Large intestine (tissue), 3 donors: ENCODE measurements around the gene PCAT6. TPM values are rescaled to one million over a fixed set of nuclear protein-coding genes. Genes with fewer than 3 reads are reported as not detected.
A peak's percentile ranks its signal among the peaks of the same experiment; 100 is the strongest.

Experiments
- DNase-seq, 2 donors: peaks; one replicate each; pipeline versions ENCODE4 v3.0.0 to v3.0.0-alpha.2; 2013
- H3K27ac ChIP-seq: one replicate; pipeline ENCODE4 v1.5.1; 2013; ENCODE audit warnings: low read length
- H3K27me3 ChIP-seq: 2 replicates; pipeline ENCODE4 v1.6.1; 2013; ENCODE audit warnings: low read length; ENCODE audit not compliant: control insufficient read depth, insufficient read depth
- H3K36me3 ChIP-seq: 2 replicates; pipeline ENCODE4 v1.6.1; 2013; ENCODE audit warnings: low read length; ENCODE audit not compliant: control insufficient read depth, insufficient read depth
- H3K4me1 ChIP-seq: one replicate; pipeline ENCODE4 v1.6.1; 2013; ENCODE audit warnings: low read length; ENCODE audit not compliant: control insufficient read depth, insufficient read depth
- H3K4me3 ChIP-seq: one replicate; pipeline ENCODE4 v1.5.1; 2013; ENCODE audit warnings: low read length
- H3K9me3 ChIP-seq: one replicate; pipeline ENCODE4 v1.6.1; 2013; ENCODE audit warnings: mild to moderate bottlenecking, low read depth, low read length, moderate library complexity; ENCODE audit not compliant: control insufficient read depth
- WGBS: methylation state at CpG from one replicate; pipeline ENCODE4 v1.1.5; 2013; ENCODE audit warnings: low lambda C conversion rate; ENCODE audit not compliant: insufficient coverage; 5-methylcytosine and 5-hydroxymethylcytosine counted together
- polyA plus RNA-seq: library from polyadenylated mRNA; unstranded; fragments of 120-200 nt; gene quantifications from one replicate; pipeline ENCODE4 v1.2.1, GENCODE V29; 2013

PCAT6 gene
- polyA plus RNA-seq, 1 donor = 2.1 TPM

DNA sequence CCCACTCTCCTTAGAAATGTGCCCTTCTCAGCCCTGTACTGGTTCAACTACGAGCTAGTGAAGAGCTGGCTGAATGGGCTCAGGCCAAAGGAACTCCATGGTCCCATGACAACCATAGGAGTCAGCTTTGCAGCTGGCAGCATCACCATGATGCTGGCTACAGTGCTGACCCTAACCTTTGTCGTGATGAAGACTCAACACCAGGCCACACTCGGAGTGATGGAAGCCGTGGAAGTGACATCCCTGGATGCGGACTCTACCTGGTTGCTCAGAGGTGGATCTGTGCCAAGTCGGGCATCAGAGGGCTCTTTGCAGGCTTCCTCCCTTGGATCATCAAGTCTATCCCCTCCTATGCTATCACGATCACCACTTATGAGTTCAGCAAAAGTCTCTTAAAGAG lies 14.1 kb upstream of the PCAT6 start:
- Histone ChIP-seq H3K36me3 (peaks cover 4% of the 10 kb centered on the region), H3K4me1 (no peaks in the 10 kb centered on the region), H3K9me3 (no peaks in the 10 kb centered on the region), H3K4me3 (no peak overlapping the region), H3K27ac (no peak overlapping the region), H3K27me3 (no peaks in the 10 kb centered on the region)
- DNase-seq = no peak
- no CpG with 5 or more reads among the region's 7 CpGs for WGBS

DNA sequence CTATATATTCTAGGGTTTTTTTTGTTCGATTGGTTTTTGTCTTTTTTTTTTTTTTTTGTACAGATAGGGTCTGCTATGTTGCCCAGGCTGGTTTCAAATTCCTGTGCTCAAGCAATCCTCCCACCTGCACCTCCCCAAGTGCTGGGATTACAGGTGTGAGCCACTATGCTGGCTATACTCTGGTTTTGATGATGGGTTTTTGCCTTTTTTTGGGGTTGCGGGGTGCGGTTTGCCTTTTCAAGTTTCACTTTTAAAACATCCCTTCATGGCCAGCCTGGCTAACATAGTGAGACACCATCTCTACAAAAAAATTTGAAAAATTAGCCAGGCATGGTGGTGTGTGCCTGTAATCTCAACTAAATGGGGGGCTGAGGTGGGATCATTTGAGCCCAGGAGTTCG lies 12.5 kb upstream of the PCAT6 start:
- H3K27me3 ChIP-seq = no peaks in the 10 kb centered on the region
- WGBS = 100% methylated on average over 1 of the region's 4 CpGs
- no peak overlapping the region for H3K27ac ChIP-seq
- H3K4me3 ChIP-seq = no peak overlapping the region
- no peaks in the 10 kb centered on the region for H3K9me3 ChIP-seq
- DNase-seq = no peak
- H3K4me1 ChIP-seq = no peaks in the 10 kb centered on the region
- peaks cover 4% of the 10 kb centered on the region for H3K36me3 ChIP-seq

DNA sequence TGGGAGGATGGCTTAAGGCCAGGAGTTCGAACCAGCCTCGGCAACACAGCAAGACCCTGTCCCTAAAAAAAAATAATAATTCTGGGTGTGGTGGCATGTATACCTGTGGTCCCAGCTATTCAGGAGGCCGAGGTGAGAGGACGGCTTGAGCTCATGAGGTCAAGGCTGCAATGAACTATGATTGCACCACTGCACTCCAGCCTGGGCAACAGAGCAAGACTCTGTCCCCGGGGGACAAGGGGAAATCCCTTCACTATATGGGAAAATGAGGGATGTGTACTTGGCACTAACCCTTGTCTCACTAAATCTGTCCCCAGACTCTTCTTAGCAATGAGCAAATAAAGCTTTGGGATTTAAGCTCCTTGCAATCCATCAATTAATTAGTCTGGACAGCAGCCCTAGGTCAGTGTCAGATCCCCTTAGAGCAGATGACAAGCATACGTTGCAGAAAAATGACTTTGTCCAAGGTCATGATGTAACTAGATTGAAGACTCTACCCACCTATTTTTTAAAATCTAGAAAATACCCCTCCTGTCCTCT lies 11.9 kb upstream of the PCAT6 start:
- Histone ChIP-seq H3K9me3 (no peaks in the 10 kb centered on the region), H3K4me1 (no peaks in the 10 kb centered on the region), H3K27me3 (no peaks in the 10 kb centered on the region), H3K36me3 (peaks cover 4% of the 10 kb centered on the region), H3K4me3 (no peak overlapping the region), H3K27ac (no peak overlapping the region)
- no peak for DNase-seq
- WGBS = no CpG with 5 or more reads among the region's 6 CpGs

DNA sequence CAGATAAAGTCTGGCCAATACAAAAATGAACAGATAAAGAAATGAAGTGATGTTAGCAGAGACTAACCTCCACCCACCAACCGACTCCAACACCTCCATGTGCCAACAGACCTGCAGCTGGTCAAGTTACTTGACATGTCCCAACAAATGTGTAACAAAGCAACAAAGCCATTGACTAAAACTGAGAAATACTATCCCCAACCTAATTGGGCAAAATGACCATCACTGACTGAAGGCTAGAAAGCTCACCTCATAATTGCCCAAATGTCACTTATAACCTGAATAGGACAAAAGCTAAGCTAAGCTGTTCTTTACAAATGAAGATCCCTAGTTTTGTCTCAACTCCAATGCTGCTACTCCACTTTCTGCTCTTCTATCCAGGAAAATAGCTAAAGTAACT lies 10.0 kb upstream of the PCAT6 start:
- no peak overlapping the region for H3K4me3 ChIP-seq
- H3K36me3 ChIP-seq = peaks cover 4% of the 10 kb centered on the region
- H3K27me3 ChIP-seq = no peaks in the 10 kb centered on the region
- no peaks in the 10 kb centered on the region for H3K4me1 ChIP-seq
- no peak for DNase-seq
- no peak overlapping the region for H3K27ac ChIP-seq
- no peaks in the 10 kb centered on the region for H3K9me3 ChIP-seq
- WGBS = no CpG with 5 or more reads among the region's 1 CpG

DNA sequence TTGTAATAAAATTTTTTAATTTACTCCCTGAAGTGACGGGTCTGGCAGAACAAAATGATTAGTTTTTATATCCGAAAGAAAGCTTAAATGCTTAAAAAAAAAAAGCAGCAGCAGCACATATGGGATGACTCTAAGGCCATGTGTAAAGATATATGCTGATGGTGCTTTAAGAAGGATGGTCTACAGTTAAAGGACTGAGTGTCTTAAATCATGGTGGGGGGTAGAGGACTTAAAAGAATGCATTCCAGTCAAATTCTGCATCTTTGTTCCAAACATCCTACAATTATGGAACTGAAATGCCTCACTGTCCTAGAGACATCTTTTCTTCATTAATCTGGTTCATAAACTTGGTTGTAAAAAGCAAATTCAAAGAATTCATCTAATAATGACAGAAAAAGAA lies 9.6 kb upstream of the PCAT6 start:
- no peak for DNase-seq
- Histone ChIP-seq H3K4me3 (no peak overlapping the region), H3K36me3 (peaks cover 4% of the 10 kb centered on the region), H3K27me3 (no peaks in the 10 kb centered on the region), H3K4me1 (no peaks in the 10 kb centered on the region), H3K27ac (no peak overlapping the region), H3K9me3 (no peaks in the 10 kb centered on the region)
- WGBS = 92% methylated on average over 2 of the region's 2 CpGs

DNA sequence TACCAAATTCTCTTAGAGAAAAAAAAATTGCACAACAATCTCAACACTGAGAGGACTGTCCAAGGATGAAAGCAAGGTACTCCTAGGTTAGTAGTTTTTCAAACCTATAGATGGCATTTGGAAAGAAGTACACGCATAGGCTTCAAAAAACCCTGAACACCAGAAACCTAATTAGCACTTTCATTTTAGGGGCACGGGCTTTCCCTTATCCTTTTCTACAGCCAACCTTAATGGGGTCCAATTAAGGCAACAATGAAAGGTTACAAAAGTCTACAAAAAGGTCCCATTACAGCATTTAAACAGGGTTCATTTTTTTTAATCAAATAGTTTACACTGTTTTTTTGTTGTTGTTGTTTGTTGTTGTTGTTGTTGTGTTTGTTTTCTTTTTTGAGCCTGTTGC lies 8.7 kb upstream of the PCAT6 start:
- no peaks in the 10 kb centered on the region for H3K4me1 ChIP-seq
- H3K27me3 ChIP-seq = no peaks in the 10 kb centered on the region
- no CpG with 5 or more reads among the region's 2 CpGs for WGBS
- H3K4me3 ChIP-seq = no peak overlapping the region
- H3K36me3 ChIP-seq = peaks cover 4% of the 10 kb centered on the region
- no peak overlapping the region for H3K27ac ChIP-seq
- no peak for DNase-seq
- H3K9me3 ChIP-seq = no peaks in the 10 kb centered on the region

DNA sequence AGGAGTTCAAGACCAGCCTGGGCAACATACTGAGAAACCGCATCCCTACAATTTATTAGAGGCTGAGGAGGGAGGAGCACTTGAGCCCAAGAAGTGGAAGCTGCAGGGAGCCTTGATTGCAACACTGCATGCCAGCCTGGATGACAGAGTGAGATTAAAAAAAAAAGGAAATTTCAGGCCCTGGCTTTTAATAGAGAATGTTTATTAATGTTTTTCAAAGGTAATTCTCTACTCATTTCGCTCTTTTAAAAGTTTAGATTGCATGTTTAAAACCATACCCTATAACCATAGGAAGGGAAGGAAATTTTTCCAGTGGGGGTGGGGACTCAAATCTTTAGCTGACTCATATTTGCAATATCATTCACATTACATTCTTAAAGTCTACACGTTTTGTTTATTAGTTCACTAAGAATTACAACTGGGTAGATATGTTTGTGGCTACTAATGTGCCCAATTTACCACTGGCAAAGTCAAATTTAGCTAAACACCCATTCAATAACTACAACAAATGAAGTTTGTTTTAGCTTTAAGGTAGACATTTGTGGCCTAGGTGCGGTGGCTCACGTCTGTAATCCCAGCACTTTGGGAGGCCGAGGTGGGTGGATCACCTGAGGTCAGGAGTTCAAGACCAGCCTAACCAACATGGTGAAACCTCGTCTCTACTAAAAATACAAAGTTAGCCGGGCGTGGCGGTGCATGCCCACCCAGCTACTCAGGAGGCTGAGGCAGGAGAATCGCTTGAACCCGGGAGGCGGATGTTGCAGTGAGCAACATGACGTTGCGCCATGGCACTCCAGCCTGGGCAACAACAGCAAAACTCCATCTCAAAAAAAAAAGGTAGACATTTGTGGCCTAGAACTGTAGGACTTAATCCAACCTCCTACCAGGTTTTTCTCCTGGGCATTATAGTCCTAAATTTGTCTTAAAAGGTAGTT lies 7.5 kb upstream of the PCAT6 start:
- Histone ChIP-seq H3K9me3 (no peaks in the 10 kb centered on the region), H3K4me1 (no peaks in the 10 kb centered on the region)

DNA sequence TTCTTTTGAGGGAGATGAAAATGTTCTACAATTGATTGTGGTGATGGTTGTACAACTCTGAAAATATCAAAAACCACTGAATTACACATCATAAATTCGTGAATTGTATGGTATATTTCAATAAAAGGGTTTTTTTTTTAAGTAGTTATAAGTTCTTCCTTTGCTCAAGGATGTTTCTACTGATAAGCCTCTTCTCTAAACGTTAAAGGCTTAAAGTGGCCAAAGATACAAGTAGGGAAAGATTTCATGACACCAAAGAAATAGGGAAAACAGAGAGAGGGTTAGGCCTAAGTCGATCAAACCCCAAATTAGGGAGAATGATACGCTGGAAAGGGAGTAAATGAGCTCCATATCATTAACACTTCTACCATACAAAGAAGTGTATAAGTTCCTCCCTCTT lies 6.6 kb upstream of the PCAT6 start:
- Histone ChIP-seq H3K4me1 (peaks cover 3% of the 10 kb centered on the region), H3K27ac (no peak overlapping the region), H3K36me3 (no peaks in the 10 kb centered on the region), H3K9me3 (no peaks in the 10 kb centered on the region), H3K4me3 (no peak overlapping the region), H3K27me3 (peaks cover 2% of the 10 kb centered on the region)
- DNase-seq = no peak
- WGBS = 100% methylated on average over 2 of the region's 4 CpGs

More for the DNA sequence above, 7.5 kb upstream of the PCAT6 start:
- Histone ChIP-seq H3K27ac (no peak overlapping the region), H3K27me3 (no peaks in the 10 kb centered on the region), H3K4me3 (no peak overlapping the region), H3K36me3 (peaks cover 3% of the 10 kb centered on the region)
- no CpG with 5 or more reads among the region's 15 CpGs for WGBS
- DNase-seq = no peak

DNA sequence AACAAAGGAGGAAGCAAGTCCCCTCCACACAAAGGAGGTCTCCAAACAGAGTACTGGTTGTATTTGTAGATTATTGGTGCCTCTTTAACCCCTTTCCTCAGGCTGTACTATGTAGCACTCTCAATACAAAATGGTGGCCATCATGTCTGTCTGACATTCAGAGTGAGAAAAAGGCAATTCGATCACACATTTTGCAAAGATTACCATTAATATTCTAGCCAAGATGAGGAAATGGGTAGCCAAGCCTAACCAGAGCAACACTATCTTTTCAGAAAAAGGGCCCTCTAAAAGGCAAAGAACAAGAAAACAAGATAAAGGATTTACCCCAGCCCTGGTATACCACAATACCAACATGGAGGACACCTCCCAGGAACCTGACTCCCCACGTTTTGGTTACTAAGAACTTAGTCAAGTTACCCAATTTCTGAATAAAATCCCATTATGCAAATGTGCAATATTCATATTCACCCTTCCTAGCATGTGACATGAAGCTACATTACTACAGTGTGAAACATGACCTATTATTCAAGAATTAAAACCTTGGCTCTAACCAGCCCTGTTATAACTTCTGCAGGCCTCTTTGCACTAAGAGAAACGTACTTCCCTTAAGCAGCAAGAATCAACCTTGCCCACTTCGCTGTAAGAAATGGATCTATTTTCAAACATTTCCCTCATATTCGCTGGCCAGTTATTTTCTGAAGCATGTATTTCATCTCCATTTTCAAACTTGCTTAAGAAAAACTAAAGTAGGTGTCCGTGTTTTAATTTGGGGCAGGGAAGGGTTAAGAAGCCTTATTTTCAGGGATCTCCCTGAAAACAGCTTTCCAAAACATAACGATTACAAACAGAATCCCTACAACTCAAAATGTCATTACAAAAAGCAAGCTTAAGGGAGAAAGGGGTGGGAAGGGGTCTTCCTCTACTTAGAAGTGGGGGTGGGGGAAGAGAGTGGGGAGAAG lies 4.6 kb upstream of the PCAT6 start:
- WGBS = no CpG with 5 or more reads among the region's 7 CpGs
- H3K4me1 ChIP-seq = peaks cover 3% of the 10 kb centered on the region
- peak overlapping the region; percentile 56 for H3K27ac ChIP-seq
- peaks cover 7% of the 10 kb centered on the region for H3K27me3 ChIP-seq
- H3K9me3 ChIP-seq = peaks cover under 1% of the 10 kb centered on the region
- H3K36me3 ChIP-seq = no peaks in the 10 kb centered on the region
- peak in 1 of 2 donors; percentile 26 for DNase-seq
- H3K4me3 ChIP-seq = peak overlapping the region; percentile 78

DNA sequence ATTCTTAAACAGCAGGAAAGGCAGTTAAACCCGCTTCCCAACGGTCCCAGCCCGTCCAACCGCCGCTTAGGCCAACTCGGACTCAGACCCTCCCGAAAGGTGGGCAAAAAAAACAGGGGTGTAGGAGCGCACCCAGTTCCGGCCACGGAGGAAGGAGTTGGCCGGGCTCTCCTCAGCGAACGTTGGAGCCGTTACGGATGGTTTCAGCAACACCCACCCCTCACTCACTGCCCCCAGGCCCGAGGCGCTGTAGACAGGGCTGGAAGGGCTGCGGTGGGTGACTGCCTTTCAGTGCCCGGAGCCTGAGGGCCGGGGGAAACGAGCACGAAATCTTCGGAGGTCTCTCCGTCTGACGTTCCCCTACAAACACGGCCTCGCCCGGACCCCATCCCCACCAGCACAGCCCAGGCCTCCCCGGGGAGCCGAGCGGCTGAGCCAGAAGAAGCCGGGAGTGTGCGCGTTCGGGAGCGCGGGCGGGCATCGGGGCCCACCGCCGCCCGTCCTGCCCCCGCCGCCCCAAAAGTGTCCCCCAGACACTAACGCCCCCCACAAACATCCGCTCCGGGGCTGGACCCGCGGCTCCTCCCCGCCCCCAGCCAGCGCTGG lies 3.8 kb upstream of the PCAT6 start:
- Histone ChIP-seq H3K27ac (peak overlapping the region; percentile 56), H3K4me3 (peak overlapping the region; percentile 78), H3K4me1 (peaks cover 9% of the 10 kb centered on the region), H3K36me3 (no peaks in the 10 kb centered on the region), H3K27me3 (peaks cover 11% of the 10 kb centered on the region), H3K9me3 (peaks cover 2% of the 10 kb centered on the region)
- DNase-seq = peak in 1 of 2 donors; percentile 59
- 8% methylated on average over 5 of the region's 51 CpGs for WGBS
